ENCODE results near the gene CSMD2.

Gene CSMD2

GRCh38 chr1:33918368-33918767 lies 246.7 kb downstream of the CSMD2 start:
- no peak for TF ChIP-seq CTCF (IDR thresholded peaks at IDR 0.05; ENCODE audit: insufficient read depth, low read length, poor library complexity, severe bottlenecking)
- Histone ChIP-seq H3K27me3 (ENCODE audit: low read length) (no peaks in the 10 kb centered on the region), H3K9me2 (replicated peaks; ENCODE audit: insufficient read depth, low read length) (no peaks in the 10 kb centered on the region), H3K27ac (ENCODE audit: low read depth, low read length) (no peak overlapping the region), H3K4me3 (ENCODE audit: insufficient read depth, low read length, poor library complexity, severe bottlenecking) (no peak overlapping the region), H3F3A (ENCODE audit: insufficient read depth) (no peaks in the 10 kb centered on the region), H3K79me2 (ENCODE audit: insufficient read depth, low read length) (no peaks in the 10 kb centered on the region), H4K20me1 (ENCODE audit: low read depth, low read length) (no peaks in the 10 kb centered on the region), H3K36me3 (ENCODE audit: low read length) (no peaks in the 10 kb centered on the region), H2AFZ (ENCODE audit: low read depth, low read length, severe bottlenecking) (no peak overlapping the region), H3K9ac (ENCODE audit: low read length) (no peak overlapping the region), H3K9me3 (ENCODE audit: insufficient read depth, low read length) (no peaks in the 10 kb centered on the region), H3K4me2 (ENCODE audit: low read depth, low read length, poor library complexity, severe bottlenecking) (no peak overlapping the region)

DNA sequence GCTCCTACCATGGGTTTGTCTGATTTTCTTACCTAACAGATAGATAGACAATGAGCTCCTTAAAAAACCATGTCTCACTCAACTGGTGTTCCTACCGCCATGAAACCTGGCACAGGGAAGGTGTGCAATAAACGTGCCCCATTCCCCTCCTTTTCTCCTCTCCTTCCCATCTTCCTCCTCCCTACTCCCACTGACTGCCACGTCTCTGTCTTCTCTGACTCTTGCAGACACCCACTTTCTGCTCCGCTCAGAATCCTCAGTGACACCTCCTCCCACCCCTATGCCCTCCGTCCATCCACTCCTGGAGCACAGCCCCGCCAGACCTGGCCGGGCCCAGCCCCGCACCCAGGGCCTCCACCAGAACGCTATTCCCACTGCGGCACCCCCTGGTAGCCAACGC lies 248.2 kb downstream of the CSMD2 start:
- no peaks in the 10 kb centered on the region for H3K79me2 ChIP-seq (ENCODE audit: insufficient read depth, low read length)
- H3F3A ChIP-seq (ENCODE audit: insufficient read depth) = no peaks in the 10 kb centered on the region
- no peak overlapping the region for H2AFZ ChIP-seq (ENCODE audit: low read depth, low read length, severe bottlenecking)
- H3K9me3 ChIP-seq (ENCODE audit: insufficient read depth, low read length) = no peaks in the 10 kb centered on the region
- no peaks in the 10 kb centered on the region for H4K20me1 ChIP-seq (ENCODE audit: low read depth, low read length)
- no peak for TF ChIP-seq EZH2phosphoT487 (conservative IDR thresholded peaks at IDR 0.05; ENCODE audit: low read length)
- no peak for TF ChIP-seq CTCF (IDR thresholded peaks at IDR 0.05; ENCODE audit: insufficient read depth, low read length, poor library complexity, severe bottlenecking)
- H3K27me3 ChIP-seq (ENCODE audit: low read length) = no peaks in the 10 kb centered on the region
- H3K4me3 ChIP-seq (ENCODE audit: insufficient read depth, low read length, poor library complexity, severe bottlenecking) = no peak overlapping the region
- H3K27ac ChIP-seq (ENCODE audit: low read depth, low read length) = no peak overlapping the region
- H3K4me2 ChIP-seq (ENCODE audit: low read depth, low read length, poor library complexity, severe bottlenecking) = no peak overlapping the region
- H3K36me3 ChIP-seq (ENCODE audit: low read length) = no peaks in the 10 kb centered on the region
- H3K9ac ChIP-seq (ENCODE audit: low read length) = no peak overlapping the region
- H3K9me2 ChIP-seq (replicated peaks; ENCODE audit: insufficient read depth, low read length) = no peaks in the 10 kb centered on the region

GRCh38 chr1:33914531-33914930 lies 250.5 kb downstream of the CSMD2 start:
- Histone ChIP-seq H3K36me3 (ENCODE audit: low read length) (no peaks in the 10 kb centered on the region), H3K4me2 (ENCODE audit: low read depth, low read length, poor library complexity, severe bottlenecking) (no peak overlapping the region), H3K4me3 (ENCODE audit: insufficient read depth, low read length, poor library complexity, severe bottlenecking) (no peak overlapping the region), H2AFZ (ENCODE audit: low read depth, low read length, severe bottlenecking) (no peak overlapping the region), H3K27ac (ENCODE audit: low read depth, low read length) (no peak overlapping the region), H3K79me2 (ENCODE audit: insufficient read depth, low read length) (no peaks in the 10 kb centered on the region), H3F3A (ENCODE audit: insufficient read depth) (no peaks in the 10 kb centered on the region), H3K27me3 (ENCODE audit: low read length) (no peaks in the 10 kb centered on the region), H3K9me3 (ENCODE audit: insufficient read depth, low read length) (no peaks in the 10 kb centered on the region), H3K9me2 (replicated peaks; ENCODE audit: insufficient read depth, low read length) (no peaks in the 10 kb centered on the region), H4K20me1 (ENCODE audit: low read depth, low read length) (no peaks in the 10 kb centered on the region), H3K9ac (ENCODE audit: low read length) (no peak overlapping the region)
- TF ChIP-seq EZH2phosphoT487 (conservative IDR thresholded peaks at IDR 0.05; ENCODE audit: low read length) (no peak), CTCF (IDR thresholded peaks at IDR 0.05; ENCODE audit: insufficient read depth, low read length, poor library complexity, severe bottlenecking) (no peak)
